ENCODE results near the gene FADS2.

DNA sequence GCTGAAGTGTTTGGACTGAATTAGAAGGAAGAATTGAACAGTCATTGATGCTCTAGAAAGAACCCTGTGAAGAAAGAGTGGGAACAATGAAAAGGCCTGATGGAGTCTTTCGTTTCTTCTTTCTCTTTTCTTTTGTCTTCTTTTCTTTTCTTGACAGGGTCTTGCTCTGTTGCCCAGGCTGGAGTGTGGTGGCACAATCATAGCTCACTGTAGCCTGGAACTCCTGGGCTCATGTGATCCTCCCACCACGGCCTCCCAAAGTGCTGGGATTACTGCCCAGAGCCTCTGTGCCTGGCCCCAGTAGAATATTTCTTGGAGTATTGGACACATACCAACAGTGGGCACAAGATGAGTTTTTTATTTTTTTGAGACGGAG lies 34.3 kb upstream of the FADS2 start:
- TF ChIP-seq, protein P1, sequence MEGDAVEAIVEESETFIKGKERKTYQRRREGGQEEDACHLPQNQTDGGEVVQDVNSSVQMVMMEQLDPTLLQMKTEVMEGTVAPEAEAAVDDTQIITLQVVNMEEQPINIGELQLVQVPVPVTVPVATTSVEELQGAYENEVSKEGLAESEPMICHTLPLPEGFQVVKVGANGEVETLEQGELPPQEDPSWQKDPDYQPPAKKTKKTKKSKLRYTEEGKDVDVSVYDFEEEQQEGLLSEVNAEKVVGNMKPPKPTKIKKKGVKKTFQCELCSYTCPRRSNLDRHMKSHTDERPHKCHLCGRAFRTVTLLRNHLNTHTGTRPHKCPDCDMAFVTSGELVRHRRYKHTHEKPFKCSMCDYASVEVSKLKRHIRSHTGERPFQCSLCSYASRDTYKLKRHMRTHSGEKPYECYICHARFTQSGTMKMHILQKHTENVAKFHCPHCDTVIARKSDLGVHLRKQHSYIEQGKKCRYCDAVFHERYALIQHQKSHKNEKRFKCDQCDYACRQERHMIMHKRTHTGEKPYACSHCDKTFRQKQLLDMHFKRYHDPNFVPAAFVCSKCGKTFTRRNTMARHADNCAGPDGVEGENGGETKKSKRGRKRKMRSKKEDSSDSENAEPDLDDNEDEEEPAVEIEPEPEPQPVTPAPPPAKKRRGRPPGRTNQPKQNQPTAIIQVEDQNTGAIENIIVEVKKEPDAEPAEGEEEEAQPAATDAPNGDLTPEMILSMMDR (IDR thresholded peaks at IDR 0.05; ENCODE audit: insufficient read depth, low read length): no peak
- TF ChIP-seq POLR2AphosphoS5 (IDR thresholded peaks at IDR 0.05; ENCODE audit: low read depth): no peak
- TF ChIP-seq, protein P2, sequence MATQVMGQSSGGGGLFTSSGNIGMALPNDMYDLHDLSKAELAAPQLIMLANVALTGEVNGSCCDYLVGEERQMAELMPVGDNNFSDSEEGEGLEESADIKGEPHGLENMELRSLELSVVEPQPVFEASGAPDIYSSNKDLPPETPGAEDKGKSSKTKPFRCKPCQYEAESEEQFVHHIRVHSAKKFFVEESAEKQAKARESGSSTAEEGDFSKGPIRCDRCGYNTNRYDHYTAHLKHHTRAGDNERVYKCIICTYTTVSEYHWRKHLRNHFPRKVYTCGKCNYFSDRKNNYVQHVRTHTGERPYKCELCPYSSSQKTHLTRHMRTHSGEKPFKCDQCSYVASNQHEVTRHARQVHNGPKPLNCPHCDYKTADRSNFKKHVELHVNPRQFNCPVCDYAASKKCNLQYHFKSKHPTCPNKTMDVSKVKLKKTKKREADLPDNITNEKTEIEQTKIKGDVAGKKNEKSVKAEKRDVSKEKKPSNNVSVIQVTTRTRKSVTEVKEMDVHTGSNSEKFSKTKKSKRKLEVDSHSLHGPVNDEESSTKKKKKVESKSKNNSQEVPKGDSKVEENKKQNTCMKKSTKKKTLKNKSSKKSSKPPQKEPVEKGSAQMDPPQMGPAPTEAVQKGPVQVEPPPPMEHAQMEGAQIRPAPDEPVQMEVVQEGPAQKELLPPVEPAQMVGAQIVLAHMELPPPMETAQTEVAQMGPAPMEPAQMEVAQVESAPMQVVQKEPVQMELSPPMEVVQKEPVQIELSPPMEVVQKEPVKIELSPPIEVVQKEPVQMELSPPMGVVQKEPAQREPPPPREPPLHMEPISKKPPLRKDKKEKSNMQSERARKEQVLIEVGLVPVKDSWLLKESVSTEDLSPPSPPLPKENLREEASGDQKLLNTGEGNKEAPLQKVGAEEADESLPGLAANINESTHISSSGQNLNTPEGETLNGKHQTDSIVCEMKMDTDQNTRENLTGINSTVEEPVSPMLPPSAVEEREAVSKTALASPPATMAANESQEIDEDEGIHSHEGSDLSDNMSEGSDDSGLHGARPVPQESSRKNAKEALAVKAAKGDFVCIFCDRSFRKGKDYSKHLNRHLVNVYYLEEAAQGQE (IDR thresholded peaks at IDR 0.05; ENCODE audit: insufficient replicate concordance, low read depth): no peak
- no peak for TF ChIP-seq GABPA (IDR thresholded peaks at IDR 0.05; ENCODE audit: low read depth)
- no peak for TF ChIP-seq SPI1 (IDR thresholded peaks at IDR 0.05; ENCODE audit: borderline replicate concordance, low read depth)
